PC-3 (cell line): ENCODE measurements around the gene ZNF30. TPM values are rescaled to one million over a fixed set of nuclear protein-coding genes. Genes with fewer than 3 reads are reported as not detected.

ENCODE experiments used
- ATAC-seq: fragments of 200-7000 bp; cut with Tn5 transposase; 2 replicates; pipeline ENCODE4 v1.9.1; 2020; ENCODE audit warnings: mild to moderate bottlenecking, moderate library complexity
- BruUV-seq: library from RNA; stranded (reverse); fragments of 400-500 nt; replicated peaks from 2 replicates; lab custom pipeline; 2021; lab: Mats Ljungman, UMichigan
- CTCF ChIA-PET: fragments of 300-600 bp; sonication (Branson Sonifier 250); formaldehyde crosslinking; loops from one replicate; lab custom pipeline; 2022; ENCODE audit warnings: antibody characterized with exemption; lab: Charles Lee
- POLR2A ChIA-PET: fragments of 300-600 bp; sonication (Branson Sonifier 250); formaldehyde crosslinking; loops from one replicate; lab custom pipeline; 2022; ENCODE audit warnings: antibody characterized with exemption; ENCODE audit not compliant: unreplicated experiment; lab: Charles Lee
- DNase-seq: peaks from one replicate; pipeline ENCODE4 v3.0.0-alpha.2; 2015
- H2AFZ ChIP-seq: fragments of 300-600 bp; sonication (generic); 2 replicates; pipeline ENCODE4 v1.6.0; 2016; ENCODE audit warnings: antibody characterized with exemption, low read length
- H3F3A ChIP-seq: fragments of 300-600 bp; sonication (generic); one replicate; pipeline ENCODE4 v1.6.0; 2017; ENCODE audit warnings: antibody characterized with exemption, low read length, control low read depth, mild to moderate bottlenecking; ENCODE audit not compliant: unreplicated experiment
- H3K27ac ChIP-seq: fragments of 300-600 bp; sonication (generic); 2 replicates; pipeline ENCODE4 v1.5.1; 2016; ENCODE audit warnings: mild to moderate bottlenecking, low read length
- H3K27me3 ChIP-seq: fragments of 300-600 bp; sonication (generic); 2 replicates; pipeline ENCODE4 v1.6.1; 2016; ENCODE audit warnings: low read length, mixed read lengths
- H3K36me3 ChIP-seq: fragments of 300-600 bp; sonication (generic); 2 replicates; pipeline ENCODE4 v1.6.1; 2016; ENCODE audit warnings: low read depth, mixed run types, low read length, mixed read lengths
- H3K4me1 ChIP-seq: fragments of 300-600 bp; sonication (generic); 2 replicates; pipeline ENCODE4 v1.5.1; 2016; ENCODE audit warnings: low read length; ENCODE audit not compliant: insufficient read depth
- H3K4me2 ChIP-seq: fragments of 300-600 bp; sonication (generic); 2 replicates; pipeline ENCODE4 v1.6.0; 2016; ENCODE audit warnings: low read length
- H3K4me3 ChIP-seq: fragments of 300-600 bp; sonication (generic); 2 replicates; pipeline ENCODE4 v1.5.1; 2016; ENCODE audit warnings: mild to moderate bottlenecking, low read length, mixed read lengths
- H3K79me2 ChIP-seq: fragments of 300-600 bp; sonication (generic); 2 replicates; pipeline ENCODE4 v1.6.1; 2017; ENCODE audit warnings: low read length, mixed read lengths
- H3K9ac ChIP-seq: fragments of 300-600 bp; sonication (generic); 2 replicates; pipeline ENCODE4 v1.6.0; 2016; ENCODE audit warnings: mild to moderate bottlenecking, low read length
- H3K9me2 ChIP-seq: fragments of 300-600 bp; sonication (generic); replicated peaks from 2 replicates; pipeline ENCODE4 v1.6.1; 2016; ENCODE audit warnings: mixed run types, low read length, mixed read lengths
- H3K9me3 ChIP-seq: fragments of 300-600 bp; sonication (generic); 2 replicates; pipeline ENCODE4 v1.6.1; 2016; ENCODE audit warnings: low read length, mixed read lengths
- H4K20me1 ChIP-seq: fragments of 300-600 bp; sonication (generic); 2 replicates; pipeline ENCODE4 v1.6.1; 2016; ENCODE audit warnings: low read length, mixed read lengths
- EZH2 ChIP-seq: fragments of 300-600 bp; sonication (generic); IDR thresholded peaks from one replicate; pipeline ENCODE4 v1.6.1; 2017; ENCODE audit warnings: antibody characterized with exemption, mild to moderate bottlenecking, low read length; ENCODE audit not compliant: unreplicated experiment
- EZH2phosphoT487 ChIP-seq: fragments of 300-600 bp; sonication (generic); IDR thresholded peaks from 2 replicates; pipeline ENCODE4 v1.6.1; 2018; ENCODE audit warnings: mild to moderate bottlenecking, antibody characterized with exemption, low read length, borderline replicate concordance
- intact Hi-C: fragments of 100-400 bp; cut with micrococcal nuclease; formaldehyde crosslinking; loops from 2 replicates; pipeline ENCODE4 v1.9.0; 2023
- total RNA-seq: library from RNA; depleted of rRNA; stranded (reverse); fragments of >200 nt; gene quantifications from 2 replicates; pipeline ENCODE4 v1.2.3, GENCODE V29; 2014
- TF ChIP-seq, protein P1 (sequence below): fragments of 300-600 bp; sonication (generic); conservative IDR thresholded peaks from 2 replicates; pipeline ENCODE4 v1.5.1; 2017; ENCODE audit warnings: antibody characterized with exemption, low read depth, mild to moderate bottlenecking, low read length

The ZNF30 gene
- total RNA-seq, 1 experiment from 2014 or later: 3.5 TPM

- Histone ChIP-seq H3K27ac (peak overlapping the region; percentile 52), H3K36me3 (peaks cover 43% of the 10 kb centered on the region), H3K4me1 (peaks cover 30% of the 10 kb centered on the region), H3K4me3 (0 out of 2 replicates have a peak overlapping the region, but pooled peaks have one; percentile 24), H3F3A (no peaks in the 10 kb centered on the region), H3K27me3 (no peaks in the 10 kb centered on the region), H3K9ac (no peak overlapping the region), H2AFZ (no peak overlapping the region), H3K9me2 (no peaks in the 10 kb centered on the region), H3K79me2 (peaks cover 26% of the 10 kb centered on the region), H3K9me3 (peaks cover 38% of the 10 kb centered on the region), H3K4me2 (no peak overlapping the region), H4K20me1 (no peaks in the 10 kb centered on the region)
- TF ChIP-seq EZH2phosphoT487: no peak
- TF ChIP-seq, protein P1, sequence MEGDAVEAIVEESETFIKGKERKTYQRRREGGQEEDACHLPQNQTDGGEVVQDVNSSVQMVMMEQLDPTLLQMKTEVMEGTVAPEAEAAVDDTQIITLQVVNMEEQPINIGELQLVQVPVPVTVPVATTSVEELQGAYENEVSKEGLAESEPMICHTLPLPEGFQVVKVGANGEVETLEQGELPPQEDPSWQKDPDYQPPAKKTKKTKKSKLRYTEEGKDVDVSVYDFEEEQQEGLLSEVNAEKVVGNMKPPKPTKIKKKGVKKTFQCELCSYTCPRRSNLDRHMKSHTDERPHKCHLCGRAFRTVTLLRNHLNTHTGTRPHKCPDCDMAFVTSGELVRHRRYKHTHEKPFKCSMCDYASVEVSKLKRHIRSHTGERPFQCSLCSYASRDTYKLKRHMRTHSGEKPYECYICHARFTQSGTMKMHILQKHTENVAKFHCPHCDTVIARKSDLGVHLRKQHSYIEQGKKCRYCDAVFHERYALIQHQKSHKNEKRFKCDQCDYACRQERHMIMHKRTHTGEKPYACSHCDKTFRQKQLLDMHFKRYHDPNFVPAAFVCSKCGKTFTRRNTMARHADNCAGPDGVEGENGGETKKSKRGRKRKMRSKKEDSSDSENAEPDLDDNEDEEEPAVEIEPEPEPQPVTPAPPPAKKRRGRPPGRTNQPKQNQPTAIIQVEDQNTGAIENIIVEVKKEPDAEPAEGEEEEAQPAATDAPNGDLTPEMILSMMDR: no peak
- no peak for TF ChIP-seq EZH2
- DNase-seq (peak; percentile 78), ATAC-seq (no peak)
- ChIA-PET CTCF (no interaction called here), POLR2A (no interaction called here)
- intact Hi-C loops: no loop called here
- BruUV-seq: no TSS peak
These were observed 33.6 kb downstream of the ZNF30 start for GRCh38 chr19:34960103-34960805.

DNA sequence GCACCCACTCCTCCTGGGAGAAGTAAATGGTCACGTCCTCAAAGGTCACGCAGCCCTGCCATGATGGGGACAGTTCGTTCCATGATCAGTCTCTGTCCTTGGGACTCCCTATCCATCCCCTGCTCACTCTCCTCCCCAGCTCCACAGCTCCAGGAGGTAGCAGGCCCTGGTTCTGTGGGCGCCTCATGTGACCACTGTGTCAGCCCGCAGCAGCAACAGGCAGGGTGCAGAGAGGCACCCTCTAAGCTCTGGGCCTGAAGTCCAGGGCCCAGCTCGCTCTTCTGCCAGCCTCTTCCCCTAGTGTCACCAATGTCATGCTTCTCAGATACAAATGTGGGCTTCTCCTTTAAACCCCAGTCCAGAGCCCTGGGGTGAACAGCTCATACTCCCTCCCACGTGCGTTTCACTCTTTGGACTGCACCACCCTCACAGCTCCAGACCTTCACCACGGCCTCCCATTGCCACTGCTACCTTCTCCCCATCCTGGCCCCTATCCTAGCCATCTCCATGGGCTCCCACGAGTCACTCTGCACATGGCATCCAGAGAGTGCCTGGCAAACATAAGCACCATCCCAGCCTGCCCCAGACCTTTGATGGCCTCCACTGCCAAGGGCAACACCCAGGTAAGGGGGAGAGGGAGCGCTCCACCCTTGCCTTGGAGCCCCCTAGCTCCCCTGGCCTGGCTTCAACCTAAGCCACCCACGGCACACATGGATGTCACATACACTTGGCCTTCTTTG, 34.4 kb downstream of the ZNF30 start:
- CTCF ChIA-PET: no interaction called here
- Histone ChIP-seq H3K9ac (no peak overlapping the region), H3K4me2 (peak overlapping the region; percentile 84), H3K4me3 (0 out of 2 replicates have a peak overlapping the region, but pooled peaks have one; percentile 24), H3K79me2 (peaks cover 26% of the 10 kb centered on the region), H3K36me3 (peaks cover 41% of the 10 kb centered on the region), H3K9me2 (no peaks in the 10 kb centered on the region), H2AFZ (no peak overlapping the region), H3K9me3 (peaks cover 32% of the 10 kb centered on the region), H3F3A (no peaks in the 10 kb centered on the region), H4K20me1 (no peaks in the 10 kb centered on the region), H3K4me1 (peaks cover 30% of the 10 kb centered on the region), H3K27me3 (no peaks in the 10 kb centered on the region), H3K27ac (peak overlapping the region; percentile 52)
- BruUV-seq: no TSS peak
- TF ChIP-seq EZH2 (no peak), EZH2phosphoT487 (no peak)
- TF ChIP-seq, protein P1: no peak
- intact Hi-C loops: no loop called here
- POLR2A ChIA-PET: no interaction called here
- DNase-seq (no peak), ATAC-seq (no peak)
